ENCODE data around the gene LRRC14B.
"Not testable (repeated sequence)": the region's sequence is repeated elsewhere in the genome, so short reads cannot be mapped to it uniquely, and the experiment has no call there.

LRRC14B gene

DNA sequence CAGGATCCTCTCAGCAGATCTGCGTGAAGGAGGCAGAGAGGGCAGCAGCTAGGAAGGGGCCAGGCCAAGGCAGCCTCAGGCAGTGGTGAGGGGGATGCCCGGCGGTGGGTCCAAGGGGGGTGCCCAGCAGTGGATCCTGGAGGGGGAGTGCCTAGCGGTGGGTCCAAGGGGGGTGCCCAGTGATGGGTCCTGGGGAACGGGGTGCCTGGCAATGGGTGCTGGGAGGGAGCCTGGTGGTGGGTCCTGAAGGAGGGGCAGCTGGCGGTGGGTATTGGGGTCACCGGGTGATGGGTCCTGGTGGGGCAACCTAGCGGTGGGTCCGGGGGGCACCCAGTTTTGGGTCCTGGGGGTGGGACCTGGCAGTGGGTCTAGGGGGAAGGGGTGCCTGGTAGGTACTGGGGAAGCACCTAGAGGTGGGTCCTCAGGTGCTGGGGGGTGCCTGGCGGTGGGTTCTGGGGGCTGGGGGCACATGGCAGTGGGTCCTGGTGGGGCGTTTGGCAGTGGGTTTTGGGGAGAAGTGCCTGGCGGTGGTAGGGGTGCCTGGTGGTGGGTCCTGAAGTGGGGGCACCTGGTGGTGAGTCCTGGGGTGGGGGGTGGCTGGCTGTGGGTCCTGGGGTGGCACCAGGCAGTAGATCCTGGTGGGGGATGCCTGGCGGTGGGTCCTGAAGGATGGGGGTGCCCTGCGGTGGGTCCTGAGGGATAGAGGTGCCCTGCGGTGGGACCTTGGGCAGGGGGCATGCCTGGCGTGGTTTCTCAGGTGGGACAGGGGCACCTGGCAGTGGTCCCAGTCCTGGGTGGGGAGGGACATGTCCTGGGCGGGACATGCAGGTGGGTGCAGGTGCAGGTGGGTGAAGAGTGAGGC, 1.9 kb downstream of the LRRC14B start:
- DNase-seq (ENCODE audit: low spot score) = no peak

DNA sequence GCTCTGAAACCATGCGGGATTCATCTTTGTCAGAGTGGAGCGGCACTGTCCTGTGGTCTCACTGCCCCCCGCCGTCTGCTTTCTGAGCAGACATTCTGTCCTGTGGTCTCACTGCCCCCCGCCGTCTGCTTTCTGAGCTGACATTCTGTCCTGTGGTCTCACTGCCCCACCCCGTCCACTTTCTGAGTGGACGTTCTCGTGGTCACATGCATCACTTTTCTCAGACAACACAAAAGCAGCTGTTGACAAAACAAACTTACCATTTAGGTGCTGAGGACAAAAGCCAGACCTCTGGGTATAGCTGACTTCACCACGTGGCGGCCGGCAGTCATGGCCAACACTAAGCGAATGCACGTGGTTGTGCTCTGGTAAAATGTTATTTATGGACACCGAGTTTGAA, 2.8 kb downstream of the LRRC14B start:
- no peak for DNase-seq (ENCODE audit: low spot score)

DNA sequence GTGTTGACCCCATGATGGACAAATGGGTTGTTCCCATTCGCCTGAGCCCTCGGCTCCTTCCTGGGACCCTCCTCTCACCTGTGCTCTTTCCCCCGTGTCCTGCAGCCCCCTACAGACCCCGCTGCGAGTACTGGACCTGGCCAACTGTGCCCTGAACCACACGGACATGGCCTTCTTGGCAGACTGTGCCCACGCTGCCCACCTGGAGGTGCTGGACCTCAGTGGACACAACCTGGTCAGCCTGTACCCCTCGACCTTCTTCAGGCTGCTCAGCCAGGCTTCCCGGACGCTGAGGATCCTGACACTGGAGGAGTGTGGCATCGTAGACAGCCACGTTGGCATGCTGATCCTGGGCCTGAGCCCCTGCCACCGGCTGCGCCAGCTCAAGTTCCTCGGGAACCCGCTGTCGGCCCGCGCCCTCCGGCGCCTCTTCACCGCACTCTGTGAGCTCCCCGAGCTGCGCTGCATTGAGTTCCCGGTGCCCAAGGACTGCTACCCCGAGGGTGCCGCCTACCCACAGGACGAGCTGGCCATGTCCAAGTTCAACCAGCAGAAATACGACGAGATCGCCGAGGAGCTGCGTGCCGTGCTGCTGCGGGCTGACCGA, 3.4 kb downstream of the LRRC14B start:
- DNase-seq (ENCODE audit: low spot score) = no peak

DNA sequence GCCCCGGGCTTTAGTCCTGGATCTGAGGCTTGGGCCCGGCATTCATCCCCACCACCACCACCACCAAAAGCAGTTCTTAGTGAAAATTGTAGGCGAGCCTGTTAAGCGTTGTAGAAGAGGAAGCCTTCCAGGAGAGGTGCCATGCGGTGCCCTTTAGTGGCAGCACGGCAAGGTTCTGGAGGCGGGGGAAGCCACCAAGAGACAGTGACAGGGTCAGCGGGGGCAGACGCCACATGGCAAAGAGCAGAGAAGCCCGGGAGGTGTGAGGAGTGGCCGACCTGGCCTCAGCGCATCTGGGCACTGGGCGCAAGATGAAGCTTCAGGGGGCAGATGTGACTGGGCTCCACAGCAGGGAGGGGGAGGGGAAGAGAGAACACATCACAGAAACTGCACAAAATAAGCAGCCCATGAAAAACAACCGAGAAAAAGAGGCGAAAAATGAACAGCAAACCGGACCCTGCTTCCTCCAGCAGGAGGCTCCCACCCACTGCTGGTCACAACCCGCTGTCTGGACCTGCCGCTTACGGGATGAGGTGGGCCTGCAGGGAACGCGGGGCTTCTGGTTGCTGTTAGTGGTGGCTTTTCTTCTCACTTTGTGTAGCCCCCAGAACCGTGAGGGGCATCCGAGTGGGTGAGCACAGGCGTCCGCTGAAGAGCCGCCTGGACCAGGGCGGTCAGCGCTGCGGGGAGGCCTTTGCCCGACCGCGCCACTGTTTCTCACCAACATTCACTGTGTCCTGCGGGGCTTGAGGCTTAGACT, 4.3 kb downstream of the LRRC14B start:
- no peak for DNase-seq (ENCODE audit: low spot score)

DNA sequence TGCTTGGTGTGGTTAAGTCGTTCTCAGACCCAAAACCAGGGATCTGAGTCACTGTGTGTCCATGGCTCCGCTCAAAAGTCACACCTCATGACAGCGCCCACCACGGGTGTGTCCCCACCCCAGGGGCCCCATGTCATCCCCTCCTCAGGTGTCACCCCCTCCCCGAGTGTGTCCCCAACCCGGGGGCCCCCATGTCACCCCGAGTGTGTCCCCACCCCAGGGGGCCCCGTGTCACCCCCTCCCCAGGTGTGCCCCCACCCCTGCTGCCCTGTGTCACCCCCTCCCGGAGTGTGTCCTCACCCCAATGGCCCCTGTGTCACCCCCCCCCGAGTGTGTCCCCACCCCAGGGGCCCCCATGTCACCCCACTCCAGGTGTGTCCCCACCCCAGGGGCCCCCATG, 5.1 kb downstream of the LRRC14B start:
- DNase-seq (ENCODE audit: low spot score) = no peak

DNA sequence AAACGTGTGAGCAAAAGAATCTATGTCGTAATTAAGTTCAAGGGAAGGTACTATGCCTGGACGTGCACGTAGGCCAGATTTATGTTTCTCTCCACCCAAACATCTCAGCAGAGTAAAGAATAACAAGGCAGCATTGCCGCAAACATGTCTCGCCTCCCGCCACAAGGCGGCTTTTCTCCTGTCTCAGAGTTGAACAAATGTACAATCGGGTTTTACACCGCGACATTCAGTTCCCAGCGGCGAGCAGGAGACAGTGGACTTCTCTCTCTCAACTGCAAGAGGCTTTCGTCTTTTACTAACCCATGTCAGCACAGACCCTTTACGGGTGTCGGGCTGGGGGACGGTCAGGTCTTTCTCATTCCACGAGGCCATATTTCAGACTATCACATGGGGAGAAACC, 5.7 kb downstream of the LRRC14B start:
- DNase-seq (ENCODE audit: low spot score) = not testable (repeated sequence)

DNA sequence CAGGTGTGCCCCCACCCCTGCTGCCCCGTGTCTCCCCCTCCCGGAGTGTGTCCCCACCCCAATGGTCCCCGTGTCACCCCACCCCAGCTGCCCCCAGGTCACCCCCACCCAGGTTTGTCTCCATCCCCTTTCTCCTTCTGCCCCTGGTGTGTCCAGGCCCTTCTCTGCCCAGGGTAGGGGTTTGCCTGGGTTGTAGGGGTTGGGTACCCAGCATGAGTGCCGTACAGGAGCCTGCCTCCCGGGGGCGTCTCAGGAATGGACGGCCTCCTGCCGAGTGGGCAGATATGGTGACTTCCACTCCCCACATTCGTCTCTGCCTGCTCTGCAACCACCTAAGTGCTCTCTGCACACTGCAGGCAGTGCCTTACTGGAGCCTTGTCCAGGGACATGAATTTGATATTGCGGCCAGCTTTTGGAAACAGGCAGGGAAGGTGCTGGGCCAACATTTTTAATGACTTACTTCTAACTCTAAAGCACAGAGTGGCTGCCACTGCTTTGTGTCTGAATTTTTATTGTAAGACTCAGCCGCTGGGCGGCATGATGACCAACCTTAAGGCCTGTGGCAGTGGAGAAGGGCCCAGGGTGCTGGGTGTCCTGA, 6.7 kb downstream of the LRRC14B start:
- no peak for DNase-seq (ENCODE audit: low spot score)

DNA sequence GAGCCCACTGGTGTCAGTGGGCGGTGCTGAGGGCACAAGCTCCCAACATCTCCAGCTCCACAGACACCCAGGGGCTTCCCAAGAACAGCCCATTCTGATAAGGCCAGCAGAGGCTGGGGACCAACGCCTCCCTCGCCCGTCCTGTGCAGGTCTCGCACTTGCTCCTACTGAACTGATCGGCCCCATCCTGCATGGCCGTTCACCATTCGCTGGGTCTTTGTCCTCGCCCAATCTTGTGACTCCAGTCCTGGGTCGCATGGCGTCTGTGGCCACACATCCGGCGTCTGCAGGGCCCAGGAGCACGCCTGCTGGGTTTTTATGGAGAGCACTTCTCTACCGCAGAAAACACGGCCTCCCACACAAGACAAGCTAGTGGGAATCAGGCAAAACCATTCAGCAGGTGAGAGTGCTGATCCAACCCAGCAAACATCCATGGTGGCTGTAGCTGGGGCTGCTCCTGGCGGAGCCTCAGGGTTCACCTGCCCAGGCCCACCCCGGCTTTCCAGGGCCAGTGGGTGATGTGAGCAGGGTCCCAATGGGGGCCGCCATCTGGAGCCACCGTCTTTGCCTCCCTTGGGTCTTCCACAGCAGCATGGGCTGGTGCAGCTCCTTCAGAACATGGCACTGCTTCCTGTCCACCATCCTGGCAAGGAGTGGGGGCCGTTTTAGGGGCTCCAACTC, 7.4 kb downstream of the LRRC14B start:
- no peak for DNase-seq (ENCODE audit: low spot score)

DNA sequence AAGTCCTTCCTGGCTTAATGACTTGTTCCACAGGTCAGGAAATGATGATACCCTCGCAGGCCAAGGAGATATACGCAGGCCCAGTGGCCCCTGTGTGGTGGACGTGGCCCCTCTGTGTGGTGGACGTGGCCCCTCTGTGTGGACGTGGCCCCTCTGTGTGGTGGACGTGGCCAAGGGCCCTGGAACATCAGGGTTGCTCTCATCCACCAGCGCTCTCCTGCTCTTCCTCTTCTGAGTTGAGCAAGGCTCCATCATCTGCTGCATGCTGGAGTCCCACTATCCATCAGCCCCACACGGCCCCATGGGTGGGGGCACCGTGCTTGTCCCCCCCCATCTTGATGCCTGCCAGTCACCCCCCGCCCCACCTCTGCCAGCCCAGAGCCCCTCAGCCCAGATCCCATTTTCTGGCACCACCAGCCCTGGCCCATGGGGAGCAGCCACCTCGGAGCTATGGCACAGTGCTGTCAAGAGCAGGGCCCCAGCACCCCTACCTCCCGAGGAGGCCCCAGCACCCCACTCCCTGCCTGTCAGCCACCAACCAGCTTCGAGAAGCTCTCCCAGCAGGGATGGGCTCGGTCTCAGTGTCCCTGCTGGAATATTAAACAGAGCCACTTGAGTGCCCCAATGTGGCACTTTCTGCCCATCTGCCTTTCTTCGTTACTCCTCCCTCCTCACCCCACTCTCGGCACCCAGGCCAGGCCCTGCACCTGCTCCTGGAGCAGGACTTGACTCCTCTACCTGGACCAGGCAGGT, 8.1 kb downstream of the LRRC14B start:
- DNase-seq (ENCODE audit: low spot score) = no peak

DNA sequence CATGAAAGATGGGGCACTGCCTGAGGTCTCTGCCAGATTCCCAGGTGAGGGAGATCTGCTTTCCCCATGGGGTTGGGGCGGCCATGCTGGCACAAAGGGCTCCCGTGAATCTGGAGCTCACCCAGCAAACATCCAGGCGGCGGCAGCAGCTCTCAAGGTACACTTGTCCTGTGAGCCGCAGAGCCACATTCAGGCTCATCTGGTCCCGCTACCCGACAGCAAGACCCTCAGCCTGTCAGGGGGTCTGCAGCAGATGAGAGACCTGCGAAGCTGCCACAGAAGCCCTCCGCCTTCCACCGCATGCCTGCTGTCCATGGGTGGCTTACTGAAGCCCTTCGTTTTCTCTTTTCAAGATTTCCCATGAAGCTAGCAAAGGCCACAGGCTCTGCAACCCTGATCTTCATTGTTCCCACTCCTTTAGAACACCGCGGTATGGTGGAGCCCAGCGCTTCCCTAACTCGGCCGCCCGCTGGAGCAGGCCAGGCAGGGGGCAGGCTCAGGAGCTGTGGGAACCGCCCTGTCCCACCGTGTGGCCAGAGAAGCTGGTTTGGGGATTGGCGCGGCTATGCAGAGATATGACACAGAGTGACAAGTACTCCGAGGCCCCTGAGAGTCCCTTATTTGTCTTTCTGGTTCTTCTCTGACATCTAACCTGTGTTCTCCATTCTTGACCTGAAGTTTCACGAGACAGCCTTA, 8.8 kb downstream of the LRRC14B start:
- no peak for DNase-seq (ENCODE audit: low spot score)

DNA sequence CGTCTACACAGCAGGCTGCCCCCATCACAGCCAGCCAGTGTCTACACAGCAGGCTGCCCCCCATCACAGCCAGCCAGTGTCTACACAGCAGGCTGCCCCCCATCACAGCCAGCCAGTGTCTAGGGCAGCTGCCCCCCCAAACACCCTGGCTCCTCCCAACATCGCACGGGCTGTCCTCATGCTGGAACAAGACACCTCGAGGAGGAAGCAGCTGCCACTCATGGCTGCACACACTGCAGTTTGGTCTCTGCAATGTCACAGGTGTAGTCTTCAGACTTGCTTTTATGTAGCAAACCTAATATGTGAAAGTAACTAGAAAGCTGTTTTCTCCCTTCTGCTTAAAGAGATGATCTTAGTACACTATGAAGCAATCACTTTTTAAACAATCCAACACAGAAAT, 9.7 kb downstream of the LRRC14B start:
- DNase-seq (ENCODE audit: low spot score) = no peak

DNA sequence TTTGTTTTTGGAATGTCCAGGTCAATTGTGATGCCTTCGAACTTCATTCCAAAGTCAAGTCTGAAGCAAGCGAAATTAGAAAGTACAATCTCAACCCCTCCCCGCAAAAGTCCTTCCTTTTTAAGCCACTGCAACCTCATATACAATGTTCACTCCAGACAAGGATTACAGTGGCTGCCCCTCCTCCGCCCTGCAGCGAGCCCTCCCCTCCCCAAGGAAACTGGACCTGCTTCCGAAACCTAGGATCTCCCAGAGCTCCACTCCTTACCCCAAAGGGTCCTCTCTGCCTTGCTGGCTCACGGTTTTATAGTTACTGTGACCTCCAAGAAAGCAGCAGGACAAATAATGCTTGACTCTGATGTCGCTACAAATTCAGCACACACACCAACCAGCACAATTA, 10.4 kb downstream of the LRRC14B start:
- DNase-seq (ENCODE audit: low spot score) = no peak

DNA sequence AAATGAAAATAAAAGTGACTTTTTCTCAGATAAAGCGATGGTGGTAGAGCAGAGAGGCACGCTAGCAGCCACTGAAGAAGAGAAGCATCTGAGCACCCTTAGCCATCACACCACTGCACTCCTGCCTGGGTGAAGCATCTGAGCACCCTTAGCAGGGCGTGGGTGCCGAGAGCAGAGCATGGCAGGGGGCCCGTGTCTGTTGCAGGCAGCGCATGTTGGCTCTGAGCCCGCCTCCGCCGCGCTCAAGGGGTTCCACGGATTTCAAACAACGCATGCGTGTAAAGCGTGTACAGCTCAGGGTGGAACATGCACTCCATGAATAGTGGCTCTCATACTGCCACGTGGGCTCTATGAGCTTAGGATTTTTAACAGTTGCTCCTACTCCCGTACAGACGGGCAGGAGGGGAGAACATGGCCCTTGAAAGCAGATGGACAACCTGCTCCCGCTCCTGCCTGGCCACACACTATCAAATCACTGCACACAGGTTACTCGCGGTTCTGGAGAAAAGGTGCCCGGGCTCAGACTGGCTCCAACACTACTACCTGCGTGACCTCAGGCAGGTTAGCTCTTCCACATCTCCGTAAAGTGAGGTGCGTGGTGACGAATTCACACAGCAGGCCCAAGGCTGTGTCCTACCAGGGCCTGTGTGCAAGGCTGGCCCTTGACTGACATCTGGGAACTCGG, 12.1 kb downstream of the LRRC14B start:
- no peak for DNase-seq (ENCODE audit: low spot score)

DNA sequence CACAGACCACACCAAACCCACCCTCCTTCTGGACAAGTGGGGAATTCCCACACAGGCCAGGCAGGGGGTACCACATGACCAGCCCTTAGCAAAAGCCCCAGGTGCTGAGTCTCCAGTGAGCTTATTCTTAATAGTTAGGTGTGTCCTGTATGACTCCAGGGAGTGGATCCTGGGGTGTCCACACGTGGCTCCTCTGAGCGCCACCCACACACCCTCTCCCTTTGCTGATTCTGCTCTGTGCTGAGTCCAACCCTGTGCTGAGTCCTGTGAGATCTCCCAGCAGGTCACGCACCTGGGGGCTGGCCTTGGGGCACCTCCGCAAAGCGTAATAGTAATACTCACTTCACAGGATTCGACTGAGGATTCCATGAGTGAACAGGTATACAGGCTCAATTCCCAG, 12.7 kb downstream of the LRRC14B start:
- no peak for DNase-seq (ENCODE audit: low spot score)

DNA sequence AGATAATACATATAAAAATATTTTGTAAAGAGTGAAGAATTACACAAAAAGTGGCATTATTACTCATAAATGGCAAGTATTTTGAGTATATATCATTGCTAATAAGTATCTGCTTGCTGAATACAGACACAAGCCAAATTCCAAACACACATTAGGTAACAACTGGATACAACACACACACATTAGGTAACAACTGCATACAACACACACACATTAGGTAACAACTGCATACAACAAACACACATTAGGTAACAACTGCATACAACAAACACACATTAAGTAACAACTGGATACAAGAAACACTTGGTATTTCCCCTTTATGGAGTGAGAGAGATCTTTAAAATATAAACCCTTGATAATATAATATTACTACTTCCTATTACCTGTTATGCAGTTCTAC, 13.2 kb downstream of the LRRC14B start:
- no peak for DNase-seq (ENCODE audit: low spot score)

DNA sequence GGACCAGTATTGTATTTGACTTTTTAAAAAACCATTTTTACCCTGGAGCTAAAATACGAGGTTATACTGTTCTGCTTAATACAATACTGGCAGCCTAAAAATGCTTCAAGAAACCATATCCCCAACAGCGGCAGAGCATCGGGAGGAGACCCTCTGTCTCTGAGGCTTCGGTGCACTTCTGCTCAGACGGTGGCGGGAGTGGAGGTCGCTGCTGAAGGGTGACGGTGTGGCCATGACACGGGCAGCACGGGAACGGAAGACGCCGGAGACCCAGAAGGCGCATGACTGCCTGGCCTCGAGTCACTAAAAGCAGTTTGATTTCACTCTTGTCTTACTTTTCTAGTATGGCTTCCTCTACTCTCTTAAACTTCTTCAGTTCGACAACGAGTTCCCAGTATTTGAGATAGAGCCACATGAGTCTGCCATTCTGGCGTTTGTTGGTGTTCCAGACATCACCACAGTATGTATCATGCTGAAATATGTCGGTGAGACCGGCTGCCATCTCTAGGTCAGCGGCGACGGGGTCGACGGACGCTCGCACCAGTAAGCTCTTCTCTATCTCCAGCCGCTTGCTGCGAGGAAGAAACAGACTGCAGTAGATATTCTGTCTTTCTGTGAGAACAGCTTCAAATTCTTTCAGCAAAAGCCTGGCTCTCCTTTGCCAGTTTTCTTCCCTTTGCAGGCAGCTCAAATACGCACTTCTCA, 13.8 kb downstream of the LRRC14B start:
- no peak for DNase-seq (ENCODE audit: low spot score)

DNA sequence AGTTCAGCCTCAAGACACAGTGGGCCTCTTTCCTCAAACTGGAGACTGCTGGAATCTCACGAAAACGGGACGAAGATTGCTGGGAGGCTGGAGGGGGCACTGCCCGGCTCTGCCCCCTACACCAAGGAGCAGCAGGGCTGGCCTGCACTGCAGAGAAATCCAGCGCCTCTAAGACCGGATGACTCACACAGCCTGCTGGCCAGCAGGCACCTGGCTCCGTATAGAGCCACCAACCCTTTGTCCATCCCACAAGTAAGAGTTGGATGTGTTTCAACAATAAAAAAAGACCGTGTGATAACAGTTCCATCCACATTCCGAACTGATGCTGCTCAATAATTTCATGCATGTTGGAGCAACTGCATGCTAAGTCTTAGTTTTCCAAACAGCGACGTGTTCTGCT, 15.1 kb downstream of the LRRC14B start:
- no peak for DNase-seq (ENCODE audit: low spot score)

DNA sequence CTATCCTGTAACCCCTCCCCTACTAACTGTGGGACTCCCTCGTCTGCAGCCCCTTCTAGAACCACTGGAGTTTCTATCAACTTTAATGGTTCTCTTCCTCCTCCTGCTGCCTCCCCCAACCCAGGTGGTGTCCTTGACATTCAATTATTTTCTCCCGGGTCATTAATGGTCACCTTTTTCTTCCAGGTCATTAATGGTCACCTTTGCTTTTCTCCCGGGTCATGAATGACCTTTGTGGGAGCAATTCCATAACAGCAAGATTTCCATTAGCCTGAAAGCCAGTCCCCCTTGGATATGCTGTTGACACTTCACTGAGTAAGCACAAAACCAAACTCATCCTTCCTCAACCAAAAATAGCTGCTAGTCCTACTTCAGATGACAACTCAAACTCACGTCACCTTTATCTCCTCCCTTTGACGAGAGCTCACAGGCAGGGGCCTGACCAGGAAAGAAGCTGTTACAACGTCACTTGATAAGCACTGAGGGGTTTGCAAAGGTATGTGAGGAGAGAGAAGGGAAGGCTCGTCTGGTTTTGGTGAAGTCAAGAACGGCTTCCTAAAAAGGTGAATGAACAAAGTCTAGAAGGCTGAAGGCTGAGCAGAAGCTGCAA, 15.7 kb downstream of the LRRC14B start:
- no peak for DNase-seq (ENCODE audit: low spot score)

DNA sequence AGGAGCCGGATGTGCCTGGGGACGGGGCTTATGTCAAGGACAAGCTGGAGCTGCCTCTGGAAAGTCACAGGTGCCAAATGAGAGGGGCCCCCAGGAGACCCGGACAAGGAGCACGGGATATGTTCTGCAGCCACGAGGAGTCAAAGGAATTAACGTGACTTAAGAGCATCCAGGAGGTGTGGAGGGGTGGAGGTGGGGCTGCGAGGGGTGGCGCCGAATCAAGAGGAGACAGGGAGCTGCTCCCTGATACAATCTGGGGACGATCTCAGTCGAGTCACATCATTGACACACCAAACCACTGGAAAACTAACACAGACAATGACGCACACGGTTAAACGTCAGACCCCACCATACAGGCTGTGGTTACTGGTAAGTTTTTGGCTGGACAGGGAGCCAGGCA, 16.3 kb downstream of the LRRC14B start:
- DNase-seq (ENCODE audit: low spot score) = no peak
